ENCODE data around the gene NCKAP1.

Gene NCKAP1

GRCh38 chr2:183031911-183032794, 6.1 kb downstream of the NCKAP1 start:
- Histone ChIP-seq H3K4me2 (no peak overlapping the region), H3K4me3 (no peak overlapping the region), H3K9me3 (replicated peaks in 1 of 11) (no peaks in the 10 kb centered on the region), H3K27me3 (peaks cover 7 to 98% (median 35%) of the 10 kb centered on the region in 11 experiments), H3K27ac (no peak overlapping the region), H3K9ac (no peak overlapping the region), H3K4me1 (peaks cover 0 to 15% (median 4%) of the 10 kb centered on the region in 10 experiments; a peak in 8 of 20 replicates), H4K20me1 (peaks cover 0 to 22% (median 0%) of the 10 kb centered on the region in 11 experiments; a peak in 7 of 22 replicates), H3K36me3 (no peaks in the 10 kb centered on the region)
- TF ChIP-seq Cebpa-rat (IDR thresholded peaks at IDR 0.05), result no peak

DNA sequence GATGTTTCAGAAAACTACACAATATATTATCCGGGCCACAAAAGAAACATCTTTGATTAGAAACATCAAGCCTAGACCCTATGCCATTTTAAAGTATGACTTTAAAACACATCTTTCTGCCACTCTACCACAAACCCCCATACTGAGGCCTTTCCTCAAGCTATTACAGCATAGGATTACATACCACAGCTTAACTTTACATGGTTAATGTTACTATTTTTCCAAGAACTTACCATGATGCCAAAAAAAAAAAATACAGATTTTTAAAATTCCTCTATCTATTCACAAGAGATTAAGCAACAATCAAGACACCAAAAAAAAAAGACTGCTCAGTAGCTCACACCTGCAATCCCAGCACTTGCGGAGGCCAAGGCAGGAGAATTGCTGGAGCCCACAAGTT, 9.0 kb downstream of the NCKAP1 start:
- TF ChIP-seq Cebpa-rat (IDR thresholded peaks at IDR 0.05), result no peak
- Histone ChIP-seq H4K20me1 (peaks cover 0 to 10% (median 0%) of the 10 kb centered on the region in 11 experiments; a peak in 5 of 22 replicates), H3K4me1 (no peaks in the 10 kb centered on the region), H3K4me3 (no peak overlapping the region), H3K27me3 (peaks cover 0 to 93% (median 15%) of the 10 kb centered on the region in 11 experiments; a peak in 14 of 22 replicates), H3K36me3 (no peaks in the 10 kb centered on the region), H3K4me2 (no peak overlapping the region), H3K9ac (no peak overlapping the region), H3K27ac (no peak overlapping the region), H3K9me3 (replicated peaks in 1 of 11) (no peaks in the 10 kb centered on the region)

DNA sequence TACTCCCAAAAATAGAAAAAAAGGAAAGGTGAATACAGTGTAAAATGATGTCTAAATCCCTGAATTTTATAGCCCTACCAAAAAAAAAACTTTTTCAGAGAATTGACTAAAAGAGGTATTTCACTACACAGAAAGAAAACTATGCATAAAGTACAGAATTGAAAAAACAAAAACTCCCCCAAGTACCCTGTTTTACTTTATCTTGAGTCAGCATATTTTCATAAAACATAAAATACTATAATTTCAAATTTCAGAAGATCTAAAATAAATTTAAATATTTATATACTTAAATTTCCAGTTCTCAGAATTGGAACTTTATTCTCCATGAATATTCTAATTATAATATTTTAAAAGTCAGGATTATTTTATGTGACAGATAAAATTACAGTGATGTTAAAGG, 10.1 kb downstream of the NCKAP1 start:
- no peak for TF ChIP-seq Cebpa-rat (IDR thresholded peaks at IDR 0.05)
- Histone ChIP-seq H3K27me3 (peaks cover 0 to 91% (median 5%) of the 10 kb centered on the region in 11 experiments; a peak in 13 of 22 replicates), H4K20me1 (peaks cover 0 to 10% (median 0%) of the 10 kb centered on the region in 11 experiments; a peak in 5 of 22 replicates)

DNA sequence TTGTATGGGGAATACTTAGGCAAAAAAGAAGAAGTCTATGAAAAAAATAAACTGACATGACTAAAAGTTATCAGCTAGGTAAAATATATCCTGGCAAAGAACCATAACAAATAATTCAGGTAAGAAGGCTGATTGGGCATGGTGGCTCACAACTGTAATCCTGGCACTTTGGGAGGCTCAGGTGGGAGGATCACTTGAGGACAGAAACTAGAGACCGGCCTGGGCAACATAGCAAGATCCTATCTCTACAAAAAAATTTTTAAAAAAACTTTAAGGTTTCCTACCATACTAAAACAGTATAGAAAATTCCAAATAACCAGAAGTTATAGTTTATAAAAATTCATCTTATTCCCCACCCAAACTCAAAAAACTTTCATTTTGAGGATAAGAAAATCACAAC, 10.8 kb downstream of the NCKAP1 start:
- H3K4me2 ChIP-seq, result no peak overlapping the region
- H3K4me1 ChIP-seq, result no peaks in the 10 kb centered on the region
- H3K9me3 ChIP-seq (replicated peaks in 1 of 11), result no peaks in the 10 kb centered on the region
- H3K27ac ChIP-seq, result no peak overlapping the region
- H3K9ac ChIP-seq, result no peak overlapping the region
- peaks cover 0 to 90% (median 0%) of the 10 kb centered on the region in 11 experiments; a peak in 9 of 22 replicates for H3K27me3 ChIP-seq
- peaks cover 0 to 4% (median 0%) of the 10 kb centered on the region in 11 experiments; a peak in 3 of 22 replicates for H4K20me1 ChIP-seq
- TF ChIP-seq Cebpa-rat (IDR thresholded peaks at IDR 0.05), result no peak
- H3K4me3 ChIP-seq, result no peak overlapping the region
- no peaks in the 10 kb centered on the region for H3K36me3 ChIP-seq

More for the DNA sequence above, 10.1 kb downstream of the NCKAP1 start:
- Histone ChIP-seq H3K27ac (no peak overlapping the region), H3K4me3 (no peak overlapping the region), H3K9ac (no peak overlapping the region), H3K9me3 (replicated peaks in 1 of 11) (no peaks in the 10 kb centered on the region), H3K4me1 (no peaks in the 10 kb centered on the region), H3K4me2 (no peak overlapping the region), H3K36me3 (no peaks in the 10 kb centered on the region)

GRCh38 chr2:183026424-183026823, 11.8 kb downstream of the NCKAP1 start:
- Histone ChIP-seq H3K4me2 (no peak overlapping the region), H3K27ac (no peak overlapping the region)

DNA sequence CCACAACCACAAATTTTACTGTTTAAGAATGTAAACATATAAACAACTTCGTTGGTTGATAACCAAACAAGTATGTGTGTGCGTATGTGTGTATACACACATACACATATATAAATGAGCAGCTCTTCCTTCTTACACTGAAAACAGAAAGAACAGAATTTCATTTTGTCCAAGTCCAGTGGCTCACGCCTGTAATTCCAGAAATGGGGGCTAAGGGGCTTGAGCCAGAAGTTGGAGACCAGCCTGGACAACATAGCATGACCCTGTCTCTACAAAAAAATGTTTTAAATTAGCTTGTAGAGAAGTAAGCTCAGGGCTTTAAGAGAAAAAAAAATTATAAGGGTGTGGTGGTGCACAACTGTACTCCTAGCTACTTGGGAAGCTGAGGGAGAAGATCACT, 12.3 kb downstream of the NCKAP1 start:
- TF ChIP-seq Cebpa-rat (IDR thresholded peaks at IDR 0.05), result no peak
- H3K9me3 ChIP-seq (replicated peaks in 1 of 11), result no peaks in the 10 kb centered on the region
- H4K20me1 ChIP-seq, result no peaks in the 10 kb centered on the region

More at GRCh38 chr2:183026424-183026823, 11.8 kb downstream of the NCKAP1 start:
- Histone ChIP-seq H3K4me3 (no peak overlapping the region), H3K36me3 (no peaks in the 10 kb centered on the region), H3K9me3 (replicated peaks in 1 of 11) (no peaks in the 10 kb centered on the region), H3K9ac (no peak overlapping the region), H4K20me1 (no peaks in the 10 kb centered on the region), H3K27me3 (peaks cover 0 to 90% (median 0%) of the 10 kb centered on the region in 11 experiments; a peak in 8 of 22 replicates), H3K4me1 (no peaks in the 10 kb centered on the region)
- no peak for TF ChIP-seq Cebpa-rat (IDR thresholded peaks at IDR 0.05)

GRCh38 chr2:183024339-183025095, 13.7 kb downstream of the NCKAP1 start:
- no peak overlapping the region for H3K27ac ChIP-seq
- H3K4me1 ChIP-seq, result no peaks in the 10 kb centered on the region
- no peak for TF ChIP-seq Cebpa-rat (IDR thresholded peaks at IDR 0.05)
- no peak overlapping the region for H3K9ac ChIP-seq
- peaks cover 0 to 74% (median 0%) of the 10 kb centered on the region in 11 experiments; a peak in 7 of 22 replicates for H3K27me3 ChIP-seq
- H3K4me3 ChIP-seq, result no peak overlapping the region
- no peak overlapping the region for H3K4me2 ChIP-seq
- no peaks in the 10 kb centered on the region for H3K36me3 ChIP-seq
- H3K9me3 ChIP-seq (replicated peaks in 1 of 11), result no peaks in the 10 kb centered on the region
- H4K20me1 ChIP-seq, result no peaks in the 10 kb centered on the region

More for the DNA sequence above, 12.3 kb downstream of the NCKAP1 start:
- H3K36me3 ChIP-seq, result no peaks in the 10 kb centered on the region
- H3K4me2 ChIP-seq, result no peak overlapping the region
- H3K27ac ChIP-seq, result no peak overlapping the region
- H3K27me3 ChIP-seq, result peaks cover 0 to 89% (median 0%) of the 10 kb centered on the region in 11 experiments; a peak in 8 of 22 replicates
- H3K9ac ChIP-seq, result no peak overlapping the region
- H3K4me1 ChIP-seq, result no peaks in the 10 kb centered on the region
- H3K4me3 ChIP-seq, result no peak overlapping the region

DNA sequence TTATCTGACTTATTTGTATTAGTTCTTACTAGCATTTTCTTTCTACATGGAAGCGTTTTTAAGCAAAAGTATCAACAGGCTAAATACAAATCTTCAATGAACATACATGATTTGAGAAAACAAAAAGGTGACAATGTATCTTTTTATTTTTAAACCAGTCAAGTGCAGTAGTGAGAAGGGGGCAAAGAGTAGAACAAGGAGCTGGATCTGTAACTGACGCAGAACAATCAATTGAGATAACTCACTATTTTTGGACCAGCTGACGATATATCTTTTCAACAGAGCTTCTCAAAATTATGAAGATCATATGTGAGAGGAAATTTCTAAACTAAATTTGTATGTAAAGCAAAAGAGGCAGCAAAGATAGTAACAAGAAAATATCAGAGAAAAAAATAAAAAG, 15.5 kb downstream of the NCKAP1 start:
- Histone ChIP-seq H3K9me3 (replicated peaks in 1 of 11) (no peaks in the 10 kb centered on the region), H3K27ac (no peak overlapping the region), H3K36me3 (no peaks in the 10 kb centered on the region), H3K4me1 (no peaks in the 10 kb centered on the region), H3K9ac (no peak overlapping the region), H3K4me3 (no peak overlapping the region), H4K20me1 (no peaks in the 10 kb centered on the region), H3K4me2 (no peak overlapping the region), H3K27me3 (peaks cover 0 to 68% (median 0%) of the 10 kb centered on the region in 11 experiments; a peak in 4 of 22 replicates)
- no peak for TF ChIP-seq Cebpa-rat (IDR thresholded peaks at IDR 0.05)

GRCh38 chr2:183021613-183022012, 16.6 kb downstream of the NCKAP1 start:
- Histone ChIP-seq H4K20me1 (no peaks in the 10 kb centered on the region), H3K4me2 (no peak overlapping the region), H3K27me3 (peaks cover 0 to 61% (median 0%) of the 10 kb centered on the region in 11 experiments; a peak in 4 of 22 replicates), H3K9me3 (replicated peaks in 1 of 11) (no peaks in the 10 kb centered on the region), H3K4me1 (no peaks in the 10 kb centered on the region), H3K9ac (no peak overlapping the region), H3K36me3 (no peaks in the 10 kb centered on the region), H3K27ac (no peak overlapping the region), H3K4me3 (no peak overlapping the region)
- TF ChIP-seq Cebpa-rat (IDR thresholded peaks at IDR 0.05), result no peak

All from BLaER1 treated with 17β-estradiol and CSF1 and Interleukin-3, amounts not matched to agents 10 nM and 100 nM (cell line).